GM19372 (cell line): ENCODE measurements around the gene CACHD1.

Source experiments
- ATAC-seq: cut with Tn5 transposase; IDR thresholded peaks from one replicate; pipeline ENCODE4 v1.9.1; 2021; ENCODE audit warnings: mild to moderate bottlenecking, low read depth, moderate library complexity; ENCODE audit not compliant: unreplicated experiment

CACHD1 gene

DNA sequence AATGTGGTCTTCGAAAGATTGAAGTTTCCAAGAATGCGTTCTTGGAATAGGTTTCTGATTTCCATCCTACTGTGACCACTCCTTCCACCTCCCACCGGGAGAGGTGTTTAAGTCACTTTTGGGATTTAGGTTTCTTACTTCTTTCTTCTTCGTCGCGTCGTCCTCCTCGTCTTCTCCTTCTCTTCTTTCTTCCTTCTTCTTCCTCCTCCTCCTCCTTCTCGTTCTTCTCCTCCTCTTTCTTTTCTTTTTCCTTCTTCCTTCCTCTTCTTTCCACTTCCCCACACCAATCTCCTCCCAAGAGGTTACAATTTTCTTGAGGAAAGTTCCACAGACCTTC, 2.1 kb downstream of the CACHD1 start:
- ATAC-seq: no peak

DNA sequence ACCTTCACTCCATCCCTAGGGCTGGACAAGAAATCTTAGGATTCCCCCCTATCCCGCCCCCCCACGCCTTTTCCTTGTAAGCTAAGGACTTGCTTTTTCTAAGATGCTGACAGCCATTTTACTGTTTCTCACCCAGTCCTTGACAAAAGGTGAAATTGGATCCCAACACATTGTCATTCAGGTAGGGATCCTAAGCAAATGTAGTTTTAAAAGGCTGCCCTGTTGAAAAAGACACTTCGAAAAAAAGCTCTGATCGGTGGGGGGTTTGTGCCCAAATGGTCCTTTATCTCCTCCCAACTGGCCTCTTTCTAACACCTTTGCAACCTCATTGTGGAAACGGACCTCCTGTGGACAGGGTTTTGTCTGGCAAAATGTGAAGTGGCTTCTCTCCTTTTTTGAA, 2.9 kb downstream of the CACHD1 start:
- ATAC-seq: no peak

DNA sequence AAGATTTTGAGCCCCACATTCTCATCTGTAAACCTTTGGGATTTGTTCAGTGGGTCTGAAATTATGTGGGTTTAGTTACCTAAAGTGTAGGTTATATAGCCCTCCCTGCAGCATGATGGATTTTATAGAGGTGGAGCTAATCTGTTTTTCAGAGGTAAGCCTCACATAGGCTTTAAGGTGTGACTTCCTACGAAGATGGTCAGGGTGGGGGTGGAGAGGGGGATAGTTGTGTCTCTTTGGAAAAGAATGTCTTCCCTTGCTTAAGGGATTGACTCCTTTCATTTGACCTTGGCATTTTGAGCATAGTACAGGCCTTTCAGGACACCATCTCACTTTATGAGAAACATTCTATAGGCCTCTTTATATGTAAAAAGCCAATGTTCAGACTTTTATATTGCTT, 3.4 kb downstream of the CACHD1 start:
- no peak for ATAC-seq

DNA sequence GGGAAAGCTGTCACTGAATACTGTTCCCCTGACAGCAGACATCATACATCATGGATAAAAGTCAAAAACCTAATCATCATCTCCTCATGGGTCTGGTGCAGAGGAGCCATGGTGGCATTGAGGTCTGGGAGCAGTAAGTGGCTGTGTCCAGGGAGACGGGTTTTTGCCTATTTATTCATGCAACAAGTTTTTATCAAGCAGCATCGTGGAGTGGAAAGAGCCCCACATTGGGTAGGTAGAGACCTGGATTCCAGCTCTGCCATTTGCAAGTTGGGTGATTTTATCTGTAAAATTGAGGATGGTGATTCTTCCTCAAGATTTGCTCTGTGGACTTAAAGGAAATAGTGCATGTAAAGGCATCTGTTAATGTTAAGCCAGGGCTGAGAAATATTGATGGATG, 4.2 kb downstream of the CACHD1 start:
- ATAC-seq: no peak

DNA sequence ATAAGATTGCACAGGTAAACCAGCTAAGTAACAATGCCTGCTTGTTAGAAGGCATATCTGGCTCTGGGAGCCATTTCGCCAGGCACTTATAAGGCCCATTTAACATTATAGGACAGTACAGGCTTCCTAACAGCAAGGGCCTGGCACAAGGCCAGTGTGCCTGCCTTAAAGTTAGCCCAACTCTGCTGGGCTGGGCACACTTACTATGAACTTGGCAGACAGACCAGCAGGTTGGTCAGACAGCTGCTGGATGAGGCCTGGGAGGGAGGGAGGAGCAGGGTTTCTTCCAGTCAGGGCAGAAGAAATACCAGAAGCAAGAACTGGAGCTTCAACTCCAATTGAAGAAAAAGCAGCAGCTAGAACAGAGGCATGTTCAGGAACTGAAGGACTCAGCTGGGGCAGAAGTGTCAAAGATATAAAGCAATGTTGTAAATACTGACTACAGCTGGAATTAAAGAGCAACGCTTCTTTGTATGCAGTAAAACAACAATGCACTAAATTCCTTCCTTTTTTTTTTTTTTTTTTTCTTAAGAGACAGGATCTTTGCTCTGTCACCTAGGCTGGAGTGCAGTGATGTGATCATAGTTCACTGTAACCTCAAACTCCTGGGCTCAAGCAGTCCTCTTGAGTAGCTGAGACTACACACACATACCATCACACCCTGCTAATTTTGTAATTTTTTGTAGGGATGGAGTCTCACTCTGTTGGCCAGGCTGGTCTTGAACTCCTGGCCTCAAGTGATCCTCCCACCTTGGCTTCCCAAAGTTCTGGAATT, 4.9 kb downstream of the CACHD1 start:
- no peak for ATAC-seq

DNA sequence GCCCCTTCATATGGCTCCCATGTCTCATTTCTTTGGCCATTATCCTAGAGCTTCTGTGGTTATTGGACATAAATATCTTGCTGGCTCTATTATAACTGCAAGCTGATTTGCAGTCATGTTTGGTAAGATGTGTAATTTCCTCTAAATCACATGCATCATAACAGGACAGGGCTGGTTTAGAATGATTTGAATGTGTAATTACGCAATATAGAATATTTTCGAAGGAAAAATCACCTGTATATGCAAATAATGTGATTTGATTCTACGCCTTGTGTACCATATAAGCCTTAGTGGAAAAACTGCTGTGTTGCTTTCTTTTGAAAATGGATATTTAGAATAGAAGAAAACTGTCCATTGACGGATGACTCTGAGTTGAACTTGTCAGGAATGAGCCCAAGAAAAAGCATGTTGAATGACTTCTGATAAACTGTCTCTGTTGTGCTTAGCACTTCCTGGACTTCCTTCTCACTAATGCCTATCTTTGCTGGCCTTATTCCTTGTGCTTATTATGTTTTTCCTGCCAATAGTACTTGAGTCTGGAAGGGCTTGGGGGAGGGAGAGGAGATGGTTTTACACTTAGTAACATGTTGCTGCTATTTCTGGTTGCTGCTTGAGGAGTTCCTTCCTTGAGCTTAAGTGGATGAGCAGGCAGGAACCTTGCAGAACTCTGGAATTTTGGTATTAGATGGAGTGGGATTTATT, 6.5 kb downstream of the CACHD1 start:
- no peak for ATAC-seq

DNA sequence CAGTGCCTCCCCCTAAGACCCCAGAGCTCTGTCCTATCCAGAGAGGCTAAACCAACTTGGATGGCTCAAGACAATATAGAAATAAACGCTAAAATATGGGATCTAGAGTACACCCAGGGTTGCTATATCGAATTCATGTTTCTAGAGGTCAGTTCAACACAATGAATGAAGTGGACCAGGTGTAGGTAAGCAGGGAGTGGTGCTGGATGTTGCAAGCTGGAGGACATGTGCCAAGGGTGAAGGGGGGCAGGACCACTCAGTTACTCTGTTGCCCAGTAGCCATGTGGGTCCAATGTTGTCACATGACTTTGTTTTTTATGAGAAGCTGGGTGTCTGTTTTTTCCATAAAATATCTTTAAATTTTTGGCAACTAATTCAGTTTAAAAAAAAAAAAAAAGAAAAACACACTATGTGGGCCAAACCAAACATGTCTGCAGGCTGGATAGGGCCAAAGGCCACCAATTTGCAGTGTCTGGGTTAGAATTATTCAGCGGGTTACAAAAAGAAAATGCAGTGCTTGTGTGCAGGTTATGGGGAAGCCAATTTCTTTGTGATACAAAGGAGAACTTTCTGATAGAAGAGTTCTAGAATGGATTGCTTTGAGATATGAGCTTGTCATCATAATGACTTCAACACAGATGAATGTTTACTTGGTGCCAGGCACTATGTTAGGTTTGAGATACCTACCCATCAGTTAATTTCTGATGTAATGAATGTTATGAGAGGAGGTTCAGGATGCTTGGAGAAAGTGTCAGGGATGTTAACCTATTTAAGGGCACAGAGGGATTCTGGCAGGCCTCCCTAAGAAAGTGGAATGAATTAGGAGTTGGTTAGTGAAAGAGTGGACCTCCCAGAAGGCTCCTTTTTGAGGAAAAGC, 8.9 kb downstream of the CACHD1 start:
- ATAC-seq: no peak

DNA sequence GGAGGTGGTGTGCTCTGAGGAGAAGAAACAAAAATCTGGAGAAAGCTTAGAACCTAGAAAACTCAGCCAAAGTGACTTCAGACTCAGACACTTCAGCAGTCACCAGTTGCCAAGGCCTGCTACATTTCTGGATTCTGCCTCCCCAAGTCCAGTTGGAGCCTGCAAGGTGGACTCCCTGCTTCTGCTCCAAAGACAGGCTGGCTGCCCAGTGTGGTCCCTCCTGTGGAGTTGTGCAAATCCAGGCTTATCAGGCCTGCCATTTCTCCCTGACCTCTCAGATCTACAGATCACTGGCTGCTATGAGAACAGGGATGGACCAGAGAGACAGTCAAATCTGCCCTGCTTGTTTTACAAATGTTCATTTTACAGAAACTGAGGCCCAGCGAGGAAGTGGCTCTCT, 9.9 kb downstream of the CACHD1 start:
- ATAC-seq: no peak

DNA sequence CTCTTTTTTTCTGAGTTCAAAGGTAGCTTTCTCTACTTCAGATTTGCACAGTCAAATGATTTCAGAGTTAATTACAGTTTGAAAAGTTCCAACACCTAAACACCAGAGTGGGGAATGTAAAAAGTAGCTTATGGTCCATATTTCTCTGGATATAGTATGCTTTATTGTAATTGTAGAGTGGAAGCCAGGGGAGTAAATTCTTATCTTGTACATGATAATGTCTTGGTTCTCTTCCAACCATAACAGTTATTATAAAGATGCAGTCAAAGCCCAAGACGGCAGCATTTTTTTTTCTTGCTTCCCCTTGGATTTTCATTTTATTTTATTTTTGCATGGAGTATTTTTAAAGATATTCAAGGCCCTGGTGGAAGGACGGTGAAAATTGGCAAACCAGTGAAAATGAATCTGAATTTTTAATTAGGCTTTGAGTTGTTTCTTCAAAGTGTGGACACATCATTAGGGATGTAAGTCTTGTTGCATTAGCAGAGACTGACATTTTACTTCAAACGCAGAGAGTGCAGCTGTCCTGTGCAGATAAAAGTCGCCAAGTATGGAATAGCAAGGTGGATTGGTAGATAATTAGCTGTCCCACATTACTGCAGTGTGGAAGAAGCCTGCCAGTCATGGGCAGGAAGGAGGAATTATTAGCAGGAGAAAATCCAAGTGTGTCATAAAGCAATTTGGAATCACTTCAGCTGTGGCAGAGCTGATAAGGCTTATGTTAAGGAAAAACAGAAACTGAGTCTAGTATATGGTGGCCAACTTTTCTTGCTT, 11.3 kb downstream of the CACHD1 start:
- no peak for ATAC-seq

DNA sequence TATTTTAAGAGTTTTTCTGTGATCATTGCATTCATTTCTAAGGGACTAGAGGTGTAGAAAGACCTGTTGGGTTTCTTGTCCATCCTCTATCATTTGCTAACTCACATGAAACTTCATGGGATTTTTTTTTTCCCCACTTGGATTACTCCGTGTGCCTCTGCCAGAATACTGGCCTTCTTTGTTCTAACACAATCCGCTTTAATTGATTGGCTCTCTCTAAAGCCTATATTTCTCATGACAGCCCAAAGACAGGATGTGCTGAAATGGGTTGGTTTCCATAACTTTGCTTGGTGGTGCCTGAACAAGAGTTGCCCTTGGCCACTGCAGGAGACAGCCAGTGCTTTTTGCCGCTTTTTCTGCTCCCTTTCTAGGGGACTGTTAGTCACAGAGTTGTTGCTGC, 12.2 kb downstream of the CACHD1 start:
- no peak for ATAC-seq

DNA sequence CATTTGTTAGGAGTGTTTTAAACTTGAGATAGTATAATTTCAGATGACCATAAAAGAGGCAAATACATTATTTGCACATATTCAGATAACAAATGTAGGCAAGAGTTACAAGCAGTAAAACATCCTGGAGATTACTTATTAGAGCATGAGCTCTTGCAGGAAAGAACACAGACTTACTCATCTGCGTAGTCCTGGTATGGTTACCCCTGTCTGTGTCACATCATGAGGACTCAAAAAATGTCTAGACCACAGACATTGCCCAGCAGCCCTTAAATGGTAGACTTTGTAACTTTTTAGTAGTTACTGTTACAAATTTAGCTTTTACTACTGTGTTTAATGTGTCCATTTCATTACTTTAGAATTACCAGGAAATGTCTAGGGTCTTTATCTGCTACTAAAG, 12.8 kb downstream of the CACHD1 start:
- ATAC-seq: no peak

DNA sequence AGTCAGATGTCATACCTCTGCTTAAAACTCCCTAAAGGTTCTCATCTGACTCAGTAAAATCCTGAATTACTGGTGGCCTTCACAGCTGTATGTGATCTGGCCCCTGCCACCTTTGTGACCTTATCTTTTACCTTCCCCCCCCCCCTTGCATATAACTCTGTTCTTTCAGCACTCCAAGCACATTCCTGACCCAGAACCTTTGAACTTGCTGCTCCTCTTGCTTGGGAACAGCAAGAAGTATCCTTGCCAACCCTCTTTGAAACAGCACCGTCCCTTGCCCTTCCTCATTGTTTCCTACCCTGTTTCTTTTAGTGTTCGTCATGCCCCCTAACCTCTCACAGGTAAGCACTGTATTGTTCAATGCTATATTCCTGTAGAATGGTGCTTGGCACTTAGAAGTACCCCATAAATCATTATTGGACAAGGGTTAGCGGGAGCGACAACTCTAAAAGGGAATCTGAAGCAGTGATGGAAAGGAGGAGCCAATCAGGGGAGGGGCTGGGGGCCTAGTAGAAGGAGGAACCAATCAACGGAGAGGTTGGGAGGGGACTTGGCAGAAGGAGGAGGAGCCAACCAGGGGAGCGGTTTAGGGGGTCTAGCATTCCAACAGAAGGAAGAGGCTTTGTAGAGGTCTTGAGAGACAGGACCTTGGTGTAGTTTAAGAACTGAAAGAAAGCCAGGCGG, 13.9 kb downstream of the CACHD1 start:
- no peak for ATAC-seq

DNA sequence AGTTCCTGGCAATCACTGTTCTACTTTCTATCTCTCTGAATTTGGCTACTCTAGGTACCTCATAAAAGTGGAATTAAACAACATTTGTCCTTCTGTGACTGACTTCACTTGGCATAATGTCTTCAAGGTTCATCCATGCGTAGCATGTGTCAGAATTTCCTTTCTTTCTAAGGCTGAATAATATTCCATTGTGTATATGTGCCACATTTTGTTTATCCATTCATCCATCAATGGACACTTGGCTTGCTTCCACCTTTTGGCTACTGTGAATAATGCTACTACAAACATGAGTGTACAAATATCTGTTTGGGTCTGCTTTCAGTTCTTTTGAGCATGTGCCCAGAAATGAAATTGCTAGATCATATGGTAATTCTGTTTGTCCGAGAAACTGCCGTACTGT, 14.7 kb downstream of the CACHD1 start:
- no peak for ATAC-seq

DNA sequence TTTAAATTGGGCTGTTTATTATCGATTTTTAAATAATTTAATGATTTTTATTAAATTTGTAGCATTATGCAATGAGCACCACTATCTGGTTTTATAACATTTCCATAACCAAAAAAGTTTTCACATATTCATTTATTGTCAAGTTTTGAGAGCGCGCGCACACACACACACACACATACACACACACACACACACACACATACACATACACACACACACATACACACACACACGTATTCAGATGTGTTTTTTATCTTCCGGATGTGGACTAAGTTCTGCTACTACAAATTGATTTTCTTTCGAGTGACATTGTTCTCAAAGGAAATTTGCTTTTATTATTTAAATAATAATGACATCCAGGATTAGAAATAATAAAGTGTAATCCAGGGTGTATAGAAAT, 16.3 kb downstream of the CACHD1 start:
- ATAC-seq: no peak

DNA sequence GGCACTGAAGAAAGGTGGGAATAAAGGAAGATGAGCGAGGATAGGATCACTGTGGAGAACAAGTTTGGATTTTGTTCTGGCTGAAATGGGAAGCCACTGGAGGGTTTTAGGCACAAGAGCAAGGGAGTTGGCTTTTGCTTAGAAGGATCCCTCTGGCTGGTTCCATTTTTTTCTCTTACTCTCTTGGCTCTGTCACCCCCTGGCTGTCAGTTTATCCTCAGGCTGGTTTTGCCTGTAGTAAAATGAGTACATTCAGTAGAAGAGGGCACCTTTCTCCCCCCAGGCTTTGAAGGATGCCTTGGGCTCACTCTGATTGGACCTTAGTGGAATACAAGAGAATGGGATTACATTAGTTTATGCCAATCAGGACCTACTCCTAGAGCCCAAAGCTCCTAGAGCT, 17.1 kb downstream of the CACHD1 start:
- no peak for ATAC-seq

DNA sequence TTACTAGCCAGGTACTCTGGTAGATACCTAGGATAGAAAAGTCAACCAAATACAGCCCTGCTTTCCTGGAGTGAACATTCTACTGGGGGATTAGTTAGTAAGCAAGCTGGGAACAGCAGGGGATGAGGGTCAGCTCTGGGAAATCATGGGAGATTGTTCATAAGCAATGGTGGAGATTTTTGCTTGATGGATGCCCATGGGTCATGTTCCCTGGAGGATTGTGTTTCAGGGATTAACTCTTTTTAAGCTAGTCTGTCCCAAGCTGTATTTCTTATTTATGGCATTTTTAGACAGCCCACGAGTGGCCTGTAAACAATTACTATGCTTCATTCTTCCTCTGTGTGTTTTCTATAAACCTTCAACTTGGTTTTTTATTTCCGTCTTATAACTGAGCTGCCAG, 18.9 kb downstream of the CACHD1 start:
- no peak for ATAC-seq

DNA sequence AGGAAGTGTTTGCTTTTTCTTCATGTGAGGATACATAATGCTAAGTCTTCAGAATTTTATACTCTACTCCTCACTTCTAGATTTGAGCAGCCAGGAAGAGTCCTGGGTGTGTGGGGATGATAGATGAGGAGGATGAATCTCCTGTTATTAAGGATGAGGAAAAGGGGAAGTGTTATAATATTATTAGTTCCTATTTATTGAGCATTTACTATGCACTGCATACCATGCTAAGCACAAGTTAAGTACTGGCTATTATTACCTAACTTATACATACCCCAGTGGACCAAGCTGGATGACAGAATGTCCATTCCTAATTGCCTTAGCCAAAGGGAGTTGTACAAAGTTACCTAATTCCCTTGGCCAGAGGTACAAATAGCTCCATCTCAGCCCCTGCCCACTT, 19.8 kb downstream of the CACHD1 start:
- ATAC-seq: no peak

DNA sequence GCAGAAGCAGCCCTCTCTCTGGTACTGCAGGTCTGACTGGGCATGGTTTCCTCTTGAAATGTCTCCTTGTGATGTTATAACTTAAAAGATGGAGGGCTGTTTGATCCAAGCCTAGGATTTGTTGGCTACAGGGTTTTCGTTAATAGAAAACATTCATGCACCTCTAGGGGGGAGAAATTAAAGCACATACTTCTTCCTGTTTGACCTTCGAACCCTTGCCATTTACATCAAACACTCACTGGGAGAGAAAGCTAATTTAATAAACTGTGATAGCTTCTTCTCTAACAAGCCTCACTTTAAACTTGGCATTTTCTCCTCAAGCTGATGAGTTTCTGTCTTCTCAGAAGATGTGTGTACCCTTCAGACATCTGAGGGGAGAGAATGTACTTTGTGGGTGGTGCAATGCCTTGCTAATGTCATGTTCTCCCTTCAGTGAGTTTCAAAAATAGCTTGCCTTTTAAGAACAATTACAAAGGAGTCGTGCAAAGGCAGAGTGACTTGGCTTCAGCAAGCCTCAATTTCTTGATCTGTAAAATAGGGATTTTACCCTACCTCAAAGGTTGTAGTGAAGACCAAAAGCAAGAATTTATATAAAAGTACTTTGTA, 20.4 kb downstream of the CACHD1 start:
- ATAC-seq: no peak

DNA sequence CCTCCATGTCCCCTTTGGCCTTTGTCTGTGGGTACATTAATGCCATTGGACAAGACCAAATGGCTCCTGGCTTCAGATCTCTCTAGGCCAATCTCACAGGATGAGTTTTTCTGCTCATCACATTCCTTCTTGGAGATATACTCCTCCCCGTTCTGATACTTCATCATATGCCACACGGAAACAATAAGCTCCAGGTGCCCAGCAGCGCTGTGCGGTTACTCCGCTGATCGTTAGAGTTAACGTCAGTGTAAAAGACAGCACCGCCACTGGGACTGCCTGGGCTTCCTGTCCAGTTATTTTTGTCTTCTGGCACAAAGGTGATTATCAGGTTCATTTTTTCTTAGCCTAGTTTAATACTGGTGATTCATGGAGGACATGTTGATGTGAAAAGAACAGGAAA, 22.5 kb downstream of the CACHD1 start:
- ATAC-seq: no peak

DNA sequence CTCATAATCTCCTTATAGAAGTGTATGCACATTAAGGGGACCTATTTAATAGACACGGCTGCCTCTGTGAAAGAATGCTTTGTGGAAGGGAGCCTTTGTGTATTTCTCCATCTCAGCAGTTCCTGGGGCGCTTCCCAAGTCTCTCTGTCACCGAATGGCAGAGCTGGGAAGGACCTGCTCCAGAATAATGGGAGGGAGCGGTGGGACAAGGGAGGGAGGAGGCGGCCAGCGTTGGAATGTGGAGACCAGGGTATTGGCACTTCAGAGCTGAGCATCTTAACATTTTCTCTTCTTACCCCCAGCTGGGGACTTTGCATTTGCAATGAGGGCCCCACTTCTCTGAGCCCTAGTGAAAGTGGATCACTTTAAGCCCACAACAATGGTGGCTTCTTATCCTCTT, 23.9 kb downstream of the CACHD1 start:
- no peak for ATAC-seq
